Measurements from ENCODE around the gene ANKUB1.

The ANKUB1 gene

DNA sequence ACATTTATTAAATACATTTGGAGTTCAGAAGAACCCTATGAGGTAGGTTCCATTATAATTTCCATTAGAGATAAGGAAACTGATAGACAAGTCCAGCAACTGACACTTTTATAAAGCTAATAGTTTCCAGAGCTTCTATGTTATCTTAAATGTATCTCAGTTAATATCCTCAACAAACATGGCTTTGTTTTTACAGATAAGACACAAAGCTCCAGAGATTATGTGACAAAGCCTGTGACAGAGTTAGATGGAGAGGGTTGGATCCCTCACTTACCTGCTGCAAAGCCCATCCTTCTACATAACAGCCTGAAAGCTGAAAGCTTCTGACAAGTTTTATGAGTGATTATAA lies 39.6 kb downstream of the ANKUB1 start:
- TF ChIP-seq FOXP2 (optimal IDR thresholded peaks at IDR 0.05; ENCODE audit: borderline replicate concordance, extremely low read depth, extremely low read length, insufficient read depth): no peak
- TF ChIP-seq TAF1 (IDR thresholded peaks at IDR 0.05; ENCODE audit: borderline replicate concordance, insufficient read depth, low read length): no peak
- TF ChIP-seq, protein P1, sequence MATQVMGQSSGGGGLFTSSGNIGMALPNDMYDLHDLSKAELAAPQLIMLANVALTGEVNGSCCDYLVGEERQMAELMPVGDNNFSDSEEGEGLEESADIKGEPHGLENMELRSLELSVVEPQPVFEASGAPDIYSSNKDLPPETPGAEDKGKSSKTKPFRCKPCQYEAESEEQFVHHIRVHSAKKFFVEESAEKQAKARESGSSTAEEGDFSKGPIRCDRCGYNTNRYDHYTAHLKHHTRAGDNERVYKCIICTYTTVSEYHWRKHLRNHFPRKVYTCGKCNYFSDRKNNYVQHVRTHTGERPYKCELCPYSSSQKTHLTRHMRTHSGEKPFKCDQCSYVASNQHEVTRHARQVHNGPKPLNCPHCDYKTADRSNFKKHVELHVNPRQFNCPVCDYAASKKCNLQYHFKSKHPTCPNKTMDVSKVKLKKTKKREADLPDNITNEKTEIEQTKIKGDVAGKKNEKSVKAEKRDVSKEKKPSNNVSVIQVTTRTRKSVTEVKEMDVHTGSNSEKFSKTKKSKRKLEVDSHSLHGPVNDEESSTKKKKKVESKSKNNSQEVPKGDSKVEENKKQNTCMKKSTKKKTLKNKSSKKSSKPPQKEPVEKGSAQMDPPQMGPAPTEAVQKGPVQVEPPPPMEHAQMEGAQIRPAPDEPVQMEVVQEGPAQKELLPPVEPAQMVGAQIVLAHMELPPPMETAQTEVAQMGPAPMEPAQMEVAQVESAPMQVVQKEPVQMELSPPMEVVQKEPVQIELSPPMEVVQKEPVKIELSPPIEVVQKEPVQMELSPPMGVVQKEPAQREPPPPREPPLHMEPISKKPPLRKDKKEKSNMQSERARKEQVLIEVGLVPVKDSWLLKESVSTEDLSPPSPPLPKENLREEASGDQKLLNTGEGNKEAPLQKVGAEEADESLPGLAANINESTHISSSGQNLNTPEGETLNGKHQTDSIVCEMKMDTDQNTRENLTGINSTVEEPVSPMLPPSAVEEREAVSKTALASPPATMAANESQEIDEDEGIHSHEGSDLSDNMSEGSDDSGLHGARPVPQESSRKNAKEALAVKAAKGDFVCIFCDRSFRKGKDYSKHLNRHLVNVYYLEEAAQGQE (IDR thresholded peaks at IDR 0.05; ENCODE audit: insufficient read depth in 1 of 2, low read depth in 2 of 2, low read length in 2 of 2): no peak
- no peak for TF ChIP-seq POLR2AphosphoS5 (IDR thresholded peaks at IDR 0.05; ENCODE audit: low read depth, low read length)
- no peak for TF ChIP-seq SIN3A (IDR thresholded peaks at IDR 0.05; ENCODE audit: borderline replicate concordance, insufficient read depth, low read length)

DNA sequence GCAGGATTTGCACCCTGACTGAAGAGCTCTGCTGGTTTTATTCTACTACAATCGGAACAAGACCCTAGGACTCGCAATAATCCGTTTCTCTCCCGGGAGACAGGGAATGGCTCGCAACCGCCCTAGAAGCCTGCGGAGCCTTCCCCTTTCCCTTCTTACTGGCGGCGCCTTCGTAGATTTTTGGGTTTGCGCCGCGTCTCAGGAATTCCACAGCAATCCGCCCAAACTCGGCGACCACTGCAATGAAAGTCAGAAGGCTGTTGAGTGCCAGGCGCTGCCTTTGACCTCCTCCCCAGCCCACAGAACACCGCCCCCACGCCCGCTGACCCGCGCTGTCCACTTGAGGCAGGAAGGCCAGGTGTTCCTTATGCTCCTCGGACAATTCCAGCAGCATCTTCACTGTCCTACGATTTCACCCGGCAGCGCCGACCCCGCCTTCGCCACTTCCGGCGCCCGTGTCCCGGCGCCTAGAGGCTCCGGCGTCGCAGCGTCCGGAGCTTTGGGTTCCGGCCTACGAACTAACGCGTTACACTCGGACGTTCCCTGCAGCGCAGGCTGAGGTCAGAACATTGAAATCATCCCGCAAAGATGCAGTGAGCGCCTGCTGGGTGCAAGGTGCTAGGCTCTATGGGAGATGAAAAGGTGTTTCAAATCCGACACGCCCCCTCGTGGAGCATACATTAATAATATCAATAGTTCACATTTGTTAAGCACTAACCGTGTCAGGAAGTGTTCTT lies 40.1 kb downstream of the ANKUB1 start, which contains the start of gene COMMD2:
COMMD2 (minus strand) TSS at position 439 of the 737 bp plus-strand sequence; CDS start at position 394, 45 bp downstream.
- TF ChIP-seq, protein P1 (IDR thresholded peaks at IDR 0.05; ENCODE audit: insufficient read depth in 1 of 2, low read depth in 2 of 2, low read length in 2 of 2): no peak
- TF ChIP-seq POLR2AphosphoS5 (IDR thresholded peaks at IDR 0.05; ENCODE audit: low read depth, low read length) (peak; percentile 84), TAF1 (IDR thresholded peaks at IDR 0.05; ENCODE audit: borderline replicate concordance, insufficient read depth, low read length) (peak; percentile 59; the same call in 1 of the 2 replicates), FOXP2 (optimal IDR thresholded peaks at IDR 0.05; ENCODE audit: borderline replicate concordance, extremely low read depth, extremely low read length, insufficient read depth) (peak; percentile 68)

DNA sequence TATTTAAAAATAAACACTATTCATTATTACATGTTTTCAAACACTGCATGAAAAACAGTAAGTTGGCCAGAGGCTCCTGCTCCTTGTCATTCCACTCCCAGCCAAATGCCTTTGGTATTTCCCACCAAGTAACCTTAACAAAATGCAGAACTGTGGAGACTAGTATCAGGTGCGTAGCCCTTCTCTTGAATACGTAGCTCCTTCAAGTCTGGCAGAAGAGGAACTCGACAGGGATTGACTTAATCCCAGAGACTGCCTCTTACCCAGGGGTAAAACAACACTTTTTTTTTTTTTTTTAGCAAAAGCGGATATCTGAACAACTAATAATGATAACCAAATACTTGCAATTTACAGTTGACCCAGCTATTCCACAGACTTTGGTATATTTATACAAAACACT lies 40.8 kb downstream of the ANKUB1 start:
- TF ChIP-seq, protein P1 (IDR thresholded peaks at IDR 0.05; ENCODE audit: insufficient read depth in 1 of 2, low read depth in 2 of 2, low read length in 2 of 2): no peak
- no peak for TF ChIP-seq POLR2AphosphoS5 (IDR thresholded peaks at IDR 0.05; ENCODE audit: low read depth, low read length)
- no peak for TF ChIP-seq FOXP2 (optimal IDR thresholded peaks at IDR 0.05; ENCODE audit: borderline replicate concordance, extremely low read depth, extremely low read length, insufficient read depth)
- TF ChIP-seq TAF1 (IDR thresholded peaks at IDR 0.05; ENCODE audit: borderline replicate concordance, insufficient read depth, low read length): no peak
- TF ChIP-seq SIN3A (IDR thresholded peaks at IDR 0.05; ENCODE audit: borderline replicate concordance, insufficient read depth, low read length): no peak

DNA sequence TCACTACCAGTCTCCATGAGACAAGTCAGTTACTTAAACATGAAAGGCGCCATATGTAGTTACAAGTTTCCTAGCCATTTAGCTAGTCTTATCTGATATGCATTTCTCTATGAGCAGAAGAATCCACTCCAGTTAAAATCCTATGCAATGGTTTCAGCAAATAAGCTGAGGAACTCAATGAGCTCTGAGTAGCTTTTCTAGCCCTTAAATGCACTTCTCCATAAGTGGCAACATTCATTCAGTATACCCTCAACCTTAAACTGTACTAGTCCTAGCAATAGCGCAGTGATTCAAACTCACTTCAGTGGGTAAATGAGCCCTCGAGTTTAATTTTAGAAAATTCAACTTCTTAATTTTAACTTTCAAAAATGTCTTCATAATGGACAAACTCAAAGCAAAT lies 47.7 kb downstream of the ANKUB1 start:
- TF ChIP-seq SIN3A (IDR thresholded peaks at IDR 0.05; ENCODE audit: borderline replicate concordance, insufficient read depth, low read length): no peak

DNA sequence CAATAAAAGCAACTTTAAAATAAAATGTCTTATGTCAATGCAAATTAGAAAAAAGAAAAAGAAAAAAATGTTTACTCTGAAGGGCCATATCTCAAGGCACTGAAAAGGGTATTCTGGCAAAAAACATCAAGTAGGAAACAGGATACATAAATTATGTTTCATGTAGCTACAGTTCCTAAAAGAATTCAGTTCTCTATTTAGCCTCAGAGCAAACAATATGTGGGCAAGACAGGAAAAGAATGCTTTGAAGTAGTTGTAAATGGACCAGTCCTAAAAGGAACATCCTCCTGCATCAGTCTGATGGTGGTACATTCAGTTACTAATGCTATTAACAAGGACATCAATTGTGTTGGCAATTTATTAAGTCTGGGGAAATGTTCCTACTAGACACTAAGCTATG lies 48.2 kb downstream of the ANKUB1 start:
- no peak for TF ChIP-seq TAF1 (IDR thresholded peaks at IDR 0.05; ENCODE audit: borderline replicate concordance, insufficient read depth, low read length)
- TF ChIP-seq, protein P1 (IDR thresholded peaks at IDR 0.05; ENCODE audit: insufficient read depth in 1 of 2, low read depth in 2 of 2, low read length in 2 of 2): no peak
- TF ChIP-seq FOXP2 (optimal IDR thresholded peaks at IDR 0.05; ENCODE audit: borderline replicate concordance, extremely low read depth, extremely low read length, insufficient read depth): no peak
- no peak for TF ChIP-seq POLR2AphosphoS5 (IDR thresholded peaks at IDR 0.05; ENCODE audit: low read depth, low read length)
- TF ChIP-seq SIN3A (IDR thresholded peaks at IDR 0.05; ENCODE audit: borderline replicate concordance, insufficient read depth, low read length): no peak

Data from PFSK-1 (cell line).